K562 (cell line): ENCODE measurements around the gene MZB1. TPM values are rescaled to one million over a fixed set of nuclear protein-coding genes. Genes with fewer than 3 reads are reported as not detected.
A peak's percentile ranks its signal among the peaks of the same experiment; 100 is the strongest.

Source experiments
- ARID1B ChIP-seq: fragments of 450-650 bp; IDR thresholded peaks from 2 replicates; pipeline ENCODE4 v1.6.1; 2016; ENCODE audit warnings: antibody characterized with exemption, mild to moderate bottlenecking, inconsistent platforms
- ELF1 ChIP-seq: fragments of 200-800 bp; sonication (Bioruptor generic); IDR thresholded peaks from 2 replicates; pipeline ENCODE4 v1.6.1; 2016; ENCODE audit warnings: missing genetic modification characterization, missing compliant biosample characterization
- FOSL1 ChIP-seq: fragments of 200-800 bp; sonication (Bioruptor generic); conservative IDR thresholded peaks from 2 replicates; pipeline ENCODE4 v1.6.1; 2016; ENCODE audit warnings: missing genetic modification characterization, missing compliant biosample characterization
- FOXK1 ChIP-seq: sonication (generic); formaldehyde crosslinking; IDR thresholded peaks from 2 replicates; pipeline ENCODE4 v1.8.0; 2022; ENCODE audit warnings: missing genetic modification reagents, mild to moderate bottlenecking, borderline replicate concordance
- FOXM1 ChIP-seq, 2 experiments: fragments of 450-650 bp in 1 of 2; sonication (generic) in 1 of 2; formaldehyde crosslinking in 1 of 2; IDR thresholded peaks; 2 replicates each; pipeline versions ENCODE4 v1.6.1 to v1.9.0; 2017 to 2022; ENCODE audit warnings: low read depth in 2 of 2, mild to moderate bottlenecking in 2 of 2, missing genetic modification reagents in 1 of 2, moderate library complexity in 1 of 2
- HCFC1 ChIP-seq: IDR thresholded peaks from 2 replicates; pipeline ENCODE4 v1.6.1; 2012; ENCODE audit warnings: low read depth, low read length, improper control_type of control experiment
- HDAC2 ChIP-seq: fragments of 450-650 bp; IDR thresholded peaks from 2 replicates; pipeline ENCODE4 v1.6.1; 2016; ENCODE audit warnings: mild to moderate bottlenecking
- MBD2 ChIP-seq: sonication (generic); IDR thresholded peaks from 2 replicates; pipeline ENCODE4 v1.6.1; 2016; ENCODE audit warnings: low read depth, borderline replicate concordance
- MEF2A ChIP-seq: IDR thresholded peaks from 2 replicates; pipeline ENCODE4 v1.6.1; 2011; ENCODE audit warnings: low read depth, mild to moderate bottlenecking, low read length, moderate library complexity; ENCODE audit not compliant: control insufficient read depth
- NR2C1 ChIP-seq, 2 experiments: fragments of 450-650 bp; IDR thresholded peaks; 2 replicates each; pipeline ENCODE4 v1.6.1; 2017; ENCODE audit warnings: mild to moderate bottlenecking in 2 of 2, antibody characterized with exemption in 1 of 2, inconsistent platforms in 1 of 2, missing compliant biosample characterization in 1 of 2, missing genetic modification characterization in 1 of 2
- PYGO2 ChIP-seq: fragments of 450-650 bp; IDR thresholded peaks from 2 replicates; pipeline ENCODE4 v1.6.1; 2016; ENCODE audit warnings: mild to moderate bottlenecking, missing genetic modification characterization, moderate library complexity, missing compliant biosample characterization
- SAP30 ChIP-seq: fragments of 200-600 bp; sonication (generic); IDR thresholded peaks from 2 replicates; pipeline ENCODE4 v1.6.1; 2012; ENCODE audit warnings: borderline replicate concordance, low read depth, mild to moderate bottlenecking, moderate library complexity, low read length, control low read depth, inconsistent platforms; ENCODE audit not compliant: insufficient read depth, poor library complexity, severe bottlenecking
- SMAD4 ChIP-seq: fragments of 250-450 bp; sonication (Bioruptor Pico); conservative IDR thresholded peaks from 2 replicates; pipeline ENCODE4 v1.8.0; 2021; ENCODE audit warnings: inconsistent platforms, mild to moderate bottlenecking, moderate library complexity
- TFAM ChIP-seq: fragments of 250-450 bp; sonication (Bioruptor Pico); conservative IDR thresholded peaks from 2 replicates; pipeline ENCODE4 v1.5.0; 2021; ENCODE audit warnings: mild to moderate bottlenecking, moderate library complexity
- ZNF212 ChIP-seq: fragments of 450-650 bp; formaldehyde crosslinking; IDR thresholded peaks from 2 replicates; pipeline ENCODE4 v1.4.0; 2020; ENCODE audit warnings: mild to moderate bottlenecking
- ZNF644 ChIP-seq: fragments of 200-800 bp; sonication (Bioruptor generic); IDR thresholded peaks from 2 replicates; pipeline ENCODE4 v1.6.1; 2016; ENCODE audit warnings: low read depth, missing genetic modification characterization, missing compliant biosample characterization
- polyA plus RNA-seq, 8 experiments: library from polyadenylated mRNA; depleted of rRNA in 4 of 8; stranded (reverse) in 5 of 8; unstranded in 3 of 8; fragments of >200 nt; fragmentation: Nextera tagmentation in 2 of 8; fragmentation: Illumina TruSeq in 1 of 8; extraction: Ambion mirVana in 2 of 8; extraction: Trizol in 1 of 8; gene quantifications; 2 replicates each; pipeline versions ENCODE4 v1.2.1 to v1.2.3, GENCODE V29; 2011 to 2014; ENCODE audit warnings: inconsistent platforms in 1 of 8, missing spikeins in 1 of 8
- total RNA-seq, 7 experiments: library from RNA; depleted of rRNA in 6 of 7; stranded (reverse); fragments of >200 nt in 6 of 7; fragmentation: Illumina TruSeq in 2 of 7; extraction: Trizol in 2 of 7; gene quantifications; 2 replicates each; pipeline versions ENCODE4 v1.2.1 to v1.2.3, GENCODE V29; 2011 to 2021; ENCODE audit warnings: low replicate concordance in 1 of 7
- TF ChIP-seq, protein P1 (sequence below): sonication (generic); formaldehyde crosslinking; IDR thresholded peaks from 2 replicates; pipeline ENCODE4 v1.8.1; 2023; ENCODE audit warnings: missing genetic modification reagents, mild to moderate bottlenecking, borderline replicate concordance
- TF ChIP-seq, protein P2 (sequence below): fragments of 450-650 bp; formaldehyde crosslinking; IDR thresholded peaks from 2 replicates; pipeline ENCODE4 v1.4.0; 2022; ENCODE audit warnings: mild to moderate bottlenecking, moderate library complexity

MZB1 gene
- total and polyA plus RNA-seq, 9 of the 15 experiments (the other 6 are each of a cell fraction or from before 2014, with no cell fraction given) = 0.13 to 0.31 TPM; not detected in 7

DNA sequence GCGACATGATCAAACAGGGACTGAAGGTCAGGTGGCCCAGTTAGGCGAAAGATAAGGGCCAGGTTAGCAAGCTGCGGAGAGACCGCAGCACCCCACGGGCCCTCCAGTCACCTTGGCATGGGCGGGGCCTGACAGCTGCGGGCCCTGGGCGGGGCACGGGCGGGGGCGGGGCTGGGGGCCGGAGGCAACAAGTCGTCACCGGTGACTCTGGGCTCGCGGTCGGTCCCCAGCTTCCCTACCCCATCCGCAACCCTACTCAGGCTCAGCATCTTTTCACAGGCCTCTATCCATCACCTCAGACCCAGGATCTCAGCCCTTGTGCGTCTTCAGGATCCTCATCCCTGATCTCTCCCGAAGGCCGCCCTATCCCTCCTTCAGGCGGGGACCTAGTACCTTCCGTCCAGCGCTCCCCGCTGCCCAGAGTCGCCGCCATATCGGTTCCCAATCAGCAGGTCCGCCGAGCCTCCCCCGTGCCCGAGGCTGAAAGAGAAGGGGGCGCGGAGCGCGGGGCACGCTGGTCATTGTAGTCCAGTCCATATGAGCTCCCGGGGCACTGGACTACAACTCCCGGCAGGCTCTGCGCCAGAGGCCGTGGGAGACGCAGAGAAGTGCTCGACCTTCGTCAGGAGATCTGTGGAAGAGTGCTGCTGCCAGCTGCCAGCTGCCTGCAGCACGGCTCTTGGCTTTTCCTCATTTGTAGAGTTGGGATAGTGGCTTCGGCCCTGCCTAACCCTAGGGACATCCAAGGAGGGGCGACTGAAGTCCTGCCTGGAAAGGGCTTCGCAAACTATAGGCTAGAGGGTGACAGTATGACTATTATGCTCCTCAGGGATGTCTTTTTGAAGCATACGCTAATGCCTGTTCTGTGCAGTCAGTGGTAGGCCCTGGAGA, 49.5 kb upstream of the MZB1 start, which contains the start of gene DNAJC18 (continued):
- TF ChIP-seq FOXM1 (IDR thresholded peaks at IDR 0.05; ENCODE audit: low read depth) (no peak), FOXM1 (CRISPR knock-in tag; IDR thresholded peaks at IDR 0.05; ENCODE audit: low read depth) (0 out of 2 replicates have a peak, but pooled peaks have one; percentile 75), MBD2 (peak; percentile 64; the same call in 1 of the 2 replicates), HCFC1 (peak; percentile 95), ELF1 (no peak), TFAM (no peak), ARID1B (peak; percentile 46; the same call in 1 of the 2 replicates), FOXK1 (CRISPR knock-in tag) (no peak), SAP30 (no peak), NR2C1 (IDR thresholded peaks at IDR 0.05) (peak; percentile 71), NR2C1 (tag; IDR thresholded peaks at IDR 0.05) (peak; percentile 87), FOSL1 (tag) (peak; percentile 57), PYGO2 (no peak), ZNF212 (CRISPR knock-in tag) (no peak), HDAC2 (peak; percentile 94), ZNF644 (tag) (no peak), MEF2A (no peak), SMAD4 (peak; percentile 49; the same call in 1 of the 2 replicates)
- TF ChIP-seq, protein P1, sequence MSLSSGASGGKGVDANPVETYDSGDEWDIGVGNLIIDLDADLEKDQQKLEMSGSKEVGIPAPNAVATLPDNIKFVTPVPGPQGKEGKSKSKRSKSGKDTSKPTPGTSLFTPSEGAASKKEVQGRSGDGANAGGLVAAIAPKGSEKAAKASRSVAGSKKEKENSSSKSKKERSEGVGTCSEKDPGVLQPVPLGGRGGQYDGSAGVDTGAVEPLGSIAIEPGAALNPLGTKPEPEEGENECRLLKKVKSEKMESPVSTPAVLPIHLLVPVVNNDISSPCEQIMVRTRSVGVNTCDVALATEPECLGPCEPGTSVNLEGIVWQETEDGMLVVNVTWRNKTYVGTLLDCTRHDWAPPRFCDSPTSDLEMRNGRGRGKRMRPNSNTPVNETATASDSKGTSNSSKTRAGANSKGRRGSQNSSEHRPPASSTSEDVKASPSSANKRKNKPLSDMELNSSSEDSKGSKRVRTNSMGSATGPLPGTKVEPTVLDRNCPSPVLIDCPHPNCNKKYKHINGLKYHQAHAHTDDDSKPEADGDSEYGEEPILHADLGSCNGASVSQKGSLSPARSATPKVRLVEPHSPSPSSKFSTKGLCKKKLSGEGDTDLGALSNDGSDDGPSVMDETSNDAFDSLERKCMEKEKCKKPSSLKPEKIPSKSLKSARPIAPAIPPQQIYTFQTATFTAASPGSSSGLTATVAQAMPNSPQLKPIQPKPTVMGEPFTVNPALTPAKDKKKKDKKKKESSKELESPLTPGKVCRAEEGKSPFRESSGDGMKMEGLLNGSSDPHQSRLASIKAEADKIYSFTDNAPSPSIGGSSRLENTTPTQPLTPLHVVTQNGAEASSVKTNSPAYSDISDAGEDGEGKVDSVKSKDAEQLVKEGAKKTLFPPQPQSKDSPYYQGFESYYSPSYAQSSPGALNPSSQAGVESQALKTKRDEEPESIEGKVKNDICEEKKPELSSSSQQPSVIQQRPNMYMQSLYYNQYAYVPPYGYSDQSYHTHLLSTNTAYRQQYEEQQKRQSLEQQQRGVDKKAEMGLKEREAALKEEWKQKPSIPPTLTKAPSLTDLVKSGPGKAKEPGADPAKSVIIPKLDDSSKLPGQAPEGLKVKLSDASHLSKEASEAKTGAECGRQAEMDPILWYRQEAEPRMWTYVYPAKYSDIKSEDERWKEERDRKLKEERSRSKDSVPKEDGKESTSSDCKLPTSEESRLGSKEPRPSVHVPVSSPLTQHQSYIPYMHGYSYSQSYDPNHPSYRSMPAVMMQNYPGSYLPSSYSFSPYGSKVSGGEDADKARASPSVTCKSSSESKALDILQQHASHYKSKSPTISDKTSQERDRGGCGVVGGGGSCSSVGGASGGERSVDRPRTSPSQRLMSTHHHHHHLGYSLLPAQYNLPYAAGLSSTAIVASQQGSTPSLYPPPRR (CRISPR knock-in tag) = no peak
- TF ChIP-seq, protein P2, sequence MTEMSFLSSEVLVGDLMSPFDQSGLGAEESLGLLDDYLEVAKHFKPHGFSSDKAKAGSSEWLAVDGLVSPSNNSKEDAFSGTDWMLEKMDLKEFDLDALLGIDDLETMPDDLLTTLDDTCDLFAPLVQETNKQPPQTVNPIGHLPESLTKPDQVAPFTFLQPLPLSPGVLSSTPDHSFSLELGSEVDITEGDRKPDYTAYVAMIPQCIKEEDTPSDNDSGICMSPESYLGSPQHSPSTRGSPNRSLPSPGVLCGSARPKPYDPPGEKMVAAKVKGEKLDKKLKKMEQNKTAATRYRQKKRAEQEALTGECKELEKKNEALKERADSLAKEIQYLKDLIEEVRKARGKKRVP (CRISPR knock-in tag) = no peak
